ENCODE results near the gene PLCH2.

DNA sequence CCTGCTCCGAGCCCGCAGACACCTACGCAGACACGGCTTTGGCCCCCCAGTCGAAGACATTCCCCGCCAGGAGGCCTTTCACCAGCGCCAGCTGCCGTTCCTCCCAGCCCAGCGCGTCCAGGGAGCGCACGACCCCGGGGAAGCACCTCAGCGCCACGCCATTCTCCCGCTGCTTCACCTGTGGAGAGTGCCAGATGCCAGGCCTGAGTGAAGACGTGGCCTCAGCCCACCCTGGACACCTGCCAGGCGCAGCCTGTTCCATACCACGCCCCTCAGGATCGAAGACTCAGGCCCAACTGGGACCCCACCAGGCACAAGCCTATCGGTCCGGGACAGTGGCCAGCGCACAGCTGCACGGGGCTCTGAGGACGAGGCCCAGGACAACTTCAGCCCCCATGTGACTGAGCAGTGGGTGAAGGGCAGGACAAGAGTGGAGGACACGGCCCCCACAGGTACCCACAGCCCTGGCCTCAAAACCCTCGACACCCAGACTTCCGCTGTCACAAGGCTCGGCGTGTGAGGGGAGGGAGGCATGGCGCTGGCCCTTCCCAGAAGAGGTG, 36.9 kb downstream of the PLCH2 start:
- TF ChIP-seq POLR2A (IDR thresholded peaks at IDR 0.05; ENCODE audit: low read depth, low read length) (no peak), POLR2AphosphoS5 (IDR thresholded peaks at IDR 0.05; ENCODE audit: low read depth, low read length) (no peak)

Data from GM12892 (cell line).